GM12872 (cell line): ENCODE results near the gene C10orf105.

Source experiments
- TF ChIP-seq, protein P1 (sequence below): IDR thresholded peaks from 3 replicates; pipeline ENCODE4 v1.5.1; 2011; ENCODE audit warnings: low read depth, mild to moderate bottlenecking, low read length, moderate library complexity; ENCODE audit not compliant: insufficient read depth

Gene C10orf105

DNA sequence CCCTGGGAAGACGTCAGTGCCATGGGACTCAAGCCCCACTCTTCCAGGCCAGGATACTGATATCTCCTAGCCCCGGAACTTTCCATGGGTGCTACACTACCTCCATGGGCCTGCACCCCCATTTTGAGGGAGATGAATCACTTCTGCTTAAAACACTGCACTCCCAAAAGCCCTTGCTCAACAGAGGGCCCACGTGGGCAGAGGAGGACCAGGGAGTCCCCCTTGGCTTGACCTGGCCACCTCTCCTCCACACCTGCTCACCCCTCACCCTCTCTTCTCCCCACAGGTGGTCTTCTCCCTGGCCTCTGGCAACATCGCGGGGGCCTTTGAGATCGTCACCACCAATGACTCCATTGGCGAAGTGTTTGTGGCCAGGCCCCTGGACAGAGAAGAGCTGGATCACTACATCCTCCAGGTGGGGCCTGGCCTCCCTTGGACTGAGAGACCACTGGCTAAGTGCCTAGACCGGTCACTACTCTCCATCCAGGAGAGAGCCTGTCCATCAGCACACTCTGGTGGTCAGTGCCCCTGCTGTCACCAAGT, 19.9 kb upstream of the C10orf105 start:
- TF ChIP-seq, protein P1, sequence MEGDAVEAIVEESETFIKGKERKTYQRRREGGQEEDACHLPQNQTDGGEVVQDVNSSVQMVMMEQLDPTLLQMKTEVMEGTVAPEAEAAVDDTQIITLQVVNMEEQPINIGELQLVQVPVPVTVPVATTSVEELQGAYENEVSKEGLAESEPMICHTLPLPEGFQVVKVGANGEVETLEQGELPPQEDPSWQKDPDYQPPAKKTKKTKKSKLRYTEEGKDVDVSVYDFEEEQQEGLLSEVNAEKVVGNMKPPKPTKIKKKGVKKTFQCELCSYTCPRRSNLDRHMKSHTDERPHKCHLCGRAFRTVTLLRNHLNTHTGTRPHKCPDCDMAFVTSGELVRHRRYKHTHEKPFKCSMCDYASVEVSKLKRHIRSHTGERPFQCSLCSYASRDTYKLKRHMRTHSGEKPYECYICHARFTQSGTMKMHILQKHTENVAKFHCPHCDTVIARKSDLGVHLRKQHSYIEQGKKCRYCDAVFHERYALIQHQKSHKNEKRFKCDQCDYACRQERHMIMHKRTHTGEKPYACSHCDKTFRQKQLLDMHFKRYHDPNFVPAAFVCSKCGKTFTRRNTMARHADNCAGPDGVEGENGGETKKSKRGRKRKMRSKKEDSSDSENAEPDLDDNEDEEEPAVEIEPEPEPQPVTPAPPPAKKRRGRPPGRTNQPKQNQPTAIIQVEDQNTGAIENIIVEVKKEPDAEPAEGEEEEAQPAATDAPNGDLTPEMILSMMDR = no peak

DNA sequence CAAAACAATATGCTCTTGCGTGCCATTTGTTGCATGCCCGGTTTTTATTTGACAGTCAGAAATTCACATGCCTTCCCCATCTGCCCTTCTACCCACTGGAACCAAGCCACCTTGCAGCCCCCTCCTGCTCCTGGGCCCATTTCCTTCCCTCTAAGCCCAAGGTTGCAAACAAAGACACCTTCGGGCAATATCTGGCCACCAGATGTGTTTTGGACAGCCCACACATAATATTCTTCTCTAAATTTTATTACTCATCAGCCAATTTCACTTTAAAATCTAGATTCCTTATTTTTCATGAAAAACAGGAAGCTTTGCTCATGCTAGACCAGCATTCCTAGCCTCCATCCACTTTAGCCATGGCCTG, 18.2 kb upstream of the C10orf105 start:
- TF ChIP-seq, protein P1 = no peak

DNA sequence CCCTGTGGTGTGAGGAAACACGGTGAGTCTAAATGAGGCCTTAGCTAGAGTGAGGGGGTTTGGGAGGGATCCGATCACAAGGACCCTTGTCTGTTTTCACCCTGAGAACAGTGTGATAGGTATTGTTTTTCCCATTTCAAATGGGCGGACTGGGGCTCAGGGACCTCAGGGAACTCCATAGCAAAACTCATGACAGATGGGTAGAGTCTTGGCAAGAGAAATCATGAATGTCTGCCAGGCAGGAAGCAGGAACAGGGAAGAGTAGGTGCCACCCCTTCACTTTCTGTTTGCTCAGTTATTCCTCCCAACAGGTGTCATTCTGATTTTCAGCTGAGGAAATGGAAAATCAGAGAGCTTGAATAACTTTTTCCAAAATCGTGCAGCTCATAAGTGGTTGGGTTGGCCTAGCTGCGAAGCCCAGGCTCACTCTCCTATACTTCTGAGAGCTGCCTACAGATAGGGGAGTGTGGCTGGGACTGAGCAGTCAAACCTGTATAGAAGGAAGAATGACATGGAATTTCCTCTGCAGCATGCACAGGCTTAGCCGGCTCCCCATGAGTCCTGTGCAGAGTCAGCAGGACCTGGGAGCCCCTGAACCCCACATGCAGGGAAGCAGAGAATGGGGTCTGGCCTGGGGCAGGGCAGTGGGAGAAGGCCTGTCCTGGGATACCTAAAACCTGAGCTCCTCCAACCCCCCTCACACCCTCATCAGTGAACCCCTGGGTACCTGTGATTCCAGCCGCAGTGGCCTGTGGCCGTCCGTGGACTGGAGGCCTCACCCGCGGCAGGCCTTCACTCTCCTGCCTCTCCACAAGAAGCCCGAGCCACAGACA, 17.6 kb upstream of the C10orf105 start:
- TF ChIP-seq, protein P1 = no peak

DNA sequence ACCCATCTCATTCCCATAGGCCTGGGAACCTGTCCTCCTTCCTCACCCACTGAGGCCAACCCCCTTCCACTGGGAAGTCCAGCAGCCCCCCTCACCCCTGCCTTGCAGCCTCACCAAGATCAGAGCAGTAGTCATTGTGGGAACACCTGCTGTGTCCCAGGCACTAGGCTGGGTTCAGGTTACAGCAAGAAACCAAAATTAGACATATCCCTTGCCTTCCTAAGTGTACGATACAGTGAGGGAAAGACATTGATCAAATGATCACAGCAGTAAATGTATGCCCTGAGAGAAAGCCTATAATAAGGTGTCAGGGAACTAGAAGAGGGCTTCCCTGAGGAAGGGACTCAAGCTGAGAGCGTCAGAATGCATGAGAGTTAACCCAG, 17.0 kb upstream of the C10orf105 start:
- TF ChIP-seq, protein P1 = no peak

DNA sequence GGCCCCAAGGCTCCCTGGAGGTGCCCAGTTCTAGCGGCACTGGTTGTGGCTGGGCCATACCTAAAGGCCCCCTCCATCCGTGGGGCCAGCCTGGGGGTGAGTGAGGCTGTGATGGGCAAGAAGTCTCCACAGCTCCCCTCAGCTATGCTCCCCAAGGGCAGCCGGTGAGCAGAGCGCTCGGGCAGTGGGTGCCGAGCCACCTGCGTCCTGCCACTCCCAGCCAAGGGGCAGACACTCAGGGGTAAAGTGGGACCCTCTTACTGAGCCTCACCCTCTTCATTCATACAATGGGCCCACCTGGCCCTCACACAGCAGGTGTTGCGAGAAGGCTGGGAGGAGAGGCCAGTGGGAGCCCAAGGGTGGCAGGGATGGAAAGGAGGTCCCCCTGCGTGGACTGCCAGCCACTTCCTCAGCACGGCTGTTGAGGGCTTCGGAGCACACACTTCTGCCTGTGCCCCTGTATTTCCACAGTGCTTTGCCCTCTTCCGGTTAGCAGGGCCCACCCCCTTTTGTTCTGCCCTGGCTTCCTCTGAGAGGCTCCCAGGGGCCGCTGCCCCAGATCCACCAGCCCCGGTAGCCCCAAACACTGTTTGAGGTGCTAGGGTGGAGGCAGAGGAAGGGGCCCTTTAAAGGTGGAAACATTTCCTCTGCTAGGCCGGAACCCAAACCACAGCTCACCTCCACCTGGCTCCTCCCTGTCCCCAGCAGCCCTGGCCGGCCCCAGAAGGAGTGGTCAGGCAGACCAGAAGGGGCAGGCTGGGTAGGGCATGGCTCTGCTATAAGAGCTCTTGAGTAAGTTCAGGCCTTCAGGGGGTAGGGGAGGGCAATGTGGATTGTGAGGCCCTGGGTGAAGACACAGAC, 16.4 kb upstream of the C10orf105 start:
- TF ChIP-seq, protein P1 = no peak

DNA sequence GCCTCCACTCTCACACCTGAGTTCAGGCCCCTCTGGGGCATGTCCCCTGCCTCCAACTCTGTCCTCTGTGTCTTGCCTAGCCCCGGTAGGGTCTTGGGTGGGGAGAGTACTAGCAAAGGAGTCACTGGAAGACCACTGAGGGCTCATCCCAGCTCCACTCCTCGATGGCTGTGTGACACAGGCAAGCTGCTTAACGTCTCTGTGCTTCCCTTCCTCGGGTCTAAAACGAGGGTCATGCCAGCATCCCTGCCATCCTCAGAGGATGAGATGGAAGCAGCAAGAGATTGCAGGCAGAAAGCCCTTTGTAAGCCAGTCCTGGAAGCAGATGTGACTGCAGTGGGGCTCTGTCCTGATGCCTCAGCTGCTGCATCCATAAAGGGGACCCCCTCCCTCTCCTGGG, 15.2 kb upstream of the C10orf105 start:
- TF ChIP-seq, protein P1 = no peak

DNA sequence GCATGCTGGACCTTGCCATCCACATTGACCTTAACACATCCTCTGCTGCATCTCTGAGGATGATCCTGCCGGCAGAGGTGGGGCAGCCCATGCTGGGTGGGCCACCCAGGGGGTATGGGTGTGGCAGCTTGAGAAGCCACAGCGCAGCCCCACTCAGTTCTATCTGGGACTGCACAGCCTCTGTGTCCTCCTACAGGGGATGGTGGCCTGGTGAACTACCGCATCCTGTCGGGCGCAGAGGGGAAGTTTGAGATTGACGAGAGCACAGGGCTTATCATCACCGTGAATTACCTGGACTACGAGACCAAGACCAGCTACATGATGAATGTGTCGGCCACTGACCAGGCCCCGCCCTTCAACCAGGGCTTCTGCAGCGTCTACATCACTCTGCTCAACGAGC, 12.2 kb upstream of the C10orf105 start:
- TF ChIP-seq, protein P1 = no peak
